ENCODE data around the gene ETV5. TPM values are rescaled to one million over a fixed set of nuclear protein-coding genes. Genes with fewer than 3 reads are reported as not detected.
"Not testable (repeated sequence)": the region's sequence is repeated elsewhere in the genome, so short reads cannot be mapped to it uniquely, and the experiment has no call there.

ETV5 gene
- total RNA-seq, 1 donor from 2014 or later, result 42.2 TPM

DNA sequence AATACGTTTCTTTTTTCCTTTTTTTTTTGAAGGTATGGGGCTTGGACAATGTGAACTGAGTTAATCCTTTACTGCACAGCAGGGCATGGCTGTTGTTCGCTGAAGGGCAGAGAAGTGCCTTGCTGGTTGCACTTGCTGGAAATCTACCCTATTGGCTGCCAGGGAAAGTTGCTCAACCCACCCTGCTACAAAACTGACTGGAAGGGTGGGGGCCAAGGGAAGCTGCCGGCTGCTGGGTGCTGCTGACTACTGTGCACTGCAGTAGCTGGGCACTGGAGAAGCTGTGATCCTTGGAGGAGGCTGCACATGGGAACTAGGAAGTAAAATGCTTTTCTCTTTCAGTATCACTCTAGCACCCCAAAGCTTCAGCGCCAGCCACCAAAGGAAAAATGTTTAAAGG, 70.5 kb downstream of the ETV5 start:
- Mint-ChIP-seq H3K36me3 (no peaks in the 10 kb centered on the region), H3K27me3 (peaks cover 3% of the 10 kb centered on the region), H3K4me3 (no peak overlapping the region), H3K9me3 (peaks cover 3% of the 10 kb centered on the region), H3K4me1 (ENCODE audit: unreplicated experiment) (no peaks in the 10 kb centered on the region), H3K27ac (no peak overlapping the region)
- no peak for DNase-seq (ENCODE audit: extremely low spot score, unreplicated experiment)
- TF ChIP-seq, protein P1, sequence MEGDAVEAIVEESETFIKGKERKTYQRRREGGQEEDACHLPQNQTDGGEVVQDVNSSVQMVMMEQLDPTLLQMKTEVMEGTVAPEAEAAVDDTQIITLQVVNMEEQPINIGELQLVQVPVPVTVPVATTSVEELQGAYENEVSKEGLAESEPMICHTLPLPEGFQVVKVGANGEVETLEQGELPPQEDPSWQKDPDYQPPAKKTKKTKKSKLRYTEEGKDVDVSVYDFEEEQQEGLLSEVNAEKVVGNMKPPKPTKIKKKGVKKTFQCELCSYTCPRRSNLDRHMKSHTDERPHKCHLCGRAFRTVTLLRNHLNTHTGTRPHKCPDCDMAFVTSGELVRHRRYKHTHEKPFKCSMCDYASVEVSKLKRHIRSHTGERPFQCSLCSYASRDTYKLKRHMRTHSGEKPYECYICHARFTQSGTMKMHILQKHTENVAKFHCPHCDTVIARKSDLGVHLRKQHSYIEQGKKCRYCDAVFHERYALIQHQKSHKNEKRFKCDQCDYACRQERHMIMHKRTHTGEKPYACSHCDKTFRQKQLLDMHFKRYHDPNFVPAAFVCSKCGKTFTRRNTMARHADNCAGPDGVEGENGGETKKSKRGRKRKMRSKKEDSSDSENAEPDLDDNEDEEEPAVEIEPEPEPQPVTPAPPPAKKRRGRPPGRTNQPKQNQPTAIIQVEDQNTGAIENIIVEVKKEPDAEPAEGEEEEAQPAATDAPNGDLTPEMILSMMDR (conservative IDR thresholded peaks at IDR 0.05), result no peak

DNA sequence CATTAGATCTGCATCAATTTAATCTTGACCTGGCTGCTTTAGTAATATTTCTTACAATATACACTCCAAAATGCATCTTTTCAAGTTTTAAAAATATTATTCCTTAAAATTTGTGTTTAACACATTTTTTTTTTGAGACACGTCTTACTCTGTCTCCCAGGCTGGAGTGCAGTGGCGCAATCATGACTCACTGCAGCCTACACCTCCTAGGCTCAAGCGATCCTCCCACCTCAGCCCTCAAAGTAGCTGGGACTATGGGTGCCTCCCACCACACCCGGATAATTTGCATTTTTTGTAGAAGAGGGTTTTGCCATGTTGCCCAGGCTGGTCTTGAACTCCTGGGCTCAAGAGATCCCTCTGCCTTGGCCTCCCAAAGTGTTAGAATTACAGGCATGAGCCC, 73.6 kb downstream of the ETV5 start:
- H3K27ac Mint-ChIP-seq, result no peak overlapping the region
- H3K27me3 Mint-ChIP-seq, result no peaks in the 10 kb centered on the region
- H3K36me3 Mint-ChIP-seq, result no peaks in the 10 kb centered on the region
- TF ChIP-seq, protein P1 (conservative IDR thresholded peaks at IDR 0.05), result no peak
- no peaks in the 10 kb centered on the region for H3K4me1 Mint-ChIP-seq (ENCODE audit: unreplicated experiment)
- DNase-seq (ENCODE audit: extremely low spot score, unreplicated experiment), result no peak
- H3K9me3 Mint-ChIP-seq, result peaks cover 10% of the 10 kb centered on the region
- H3K4me3 Mint-ChIP-seq, result no peak overlapping the region

DNA sequence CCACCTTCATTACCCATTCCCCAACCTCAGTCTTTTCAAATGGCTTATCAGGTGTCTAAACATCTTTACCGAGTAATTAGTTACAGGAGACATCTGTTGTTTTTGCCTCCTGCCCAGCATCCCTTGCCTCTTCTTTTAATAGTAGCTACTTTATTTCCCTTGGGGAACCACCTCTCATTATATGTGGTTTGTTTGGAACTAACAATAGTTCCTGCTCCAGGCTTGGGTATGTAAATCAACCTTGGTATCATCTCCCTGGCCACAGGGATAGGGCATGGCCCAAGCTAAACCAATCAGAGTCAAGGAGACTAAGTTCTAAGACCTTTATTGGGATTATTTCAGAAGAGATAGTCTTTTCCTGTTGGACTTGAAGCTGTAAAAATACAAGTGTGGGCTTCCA, 76.6 kb downstream of the ETV5 start:
- Mint-ChIP-seq H3K27ac (no peak overlapping the region), H3K9me3 (peaks cover 7% of the 10 kb centered on the region), H3K4me3 (no peak overlapping the region), H3K27me3 (peaks cover 5% of the 10 kb centered on the region), H3K4me1 (ENCODE audit: unreplicated experiment) (no peaks in the 10 kb centered on the region), H3K36me3 (no peaks in the 10 kb centered on the region)
- no peak for DNase-seq (ENCODE audit: extremely low spot score, unreplicated experiment)
- TF ChIP-seq, protein P1 (conservative IDR thresholded peaks at IDR 0.05), result no peak

DNA sequence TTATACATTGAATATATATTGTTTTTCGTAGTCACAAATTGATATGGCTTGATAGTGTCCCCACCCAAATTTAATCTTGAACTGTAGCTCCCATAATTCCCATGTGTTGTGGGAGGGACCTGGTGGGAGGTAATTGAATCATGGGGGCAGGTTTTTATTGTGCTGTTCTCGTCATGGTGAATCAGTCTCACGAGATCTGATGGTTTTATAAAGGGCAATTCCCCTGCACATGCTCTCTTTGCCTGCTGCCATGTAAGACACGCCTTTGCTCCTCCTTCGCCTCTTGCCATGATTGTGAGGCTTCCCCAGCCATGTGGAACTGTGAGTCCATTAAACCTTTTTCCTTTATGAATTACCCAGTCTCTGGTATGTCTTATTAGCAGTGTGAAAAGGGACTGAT, 82.9 kb downstream of the ETV5 start:
- not testable (repeated sequence) for DNase-seq (ENCODE audit: extremely low spot score, unreplicated experiment); H3K36me3 Mint-ChIP-seq; H3K9me3 Mint-ChIP-seq; H3K27ac Mint-ChIP-seq; H3K4me3 Mint-ChIP-seq; H3K4me1 Mint-ChIP-seq (ENCODE audit: unreplicated experiment)
- H3K27me3 Mint-ChIP-seq, result peaks cover 14% of the 10 kb centered on the region

DNA sequence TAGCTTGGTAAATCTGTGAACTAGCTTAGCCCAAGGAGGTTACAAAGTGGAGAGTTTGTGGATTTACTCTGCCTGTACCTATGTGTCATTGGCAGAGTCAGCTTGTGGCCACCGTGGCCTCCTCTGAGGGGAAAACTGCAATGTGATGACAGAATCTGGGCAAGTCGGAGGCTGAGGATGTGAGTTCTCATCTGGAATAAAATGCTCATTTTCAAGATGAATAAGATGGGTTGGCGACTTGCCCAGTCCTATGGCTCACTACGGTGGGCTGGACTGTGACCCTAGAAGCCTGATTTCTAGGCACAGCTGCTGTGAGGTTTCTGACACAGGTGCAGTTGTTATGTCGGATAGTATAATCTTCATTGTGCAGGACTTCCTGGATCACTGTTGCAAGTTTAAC, 83.7 kb downstream of the ETV5 start:
- TF ChIP-seq, protein P1 (conservative IDR thresholded peaks at IDR 0.05), result no peak
- DNase-seq (ENCODE audit: extremely low spot score, unreplicated experiment), result no peak
- Mint-ChIP-seq H3K36me3 (no peaks in the 10 kb centered on the region), H3K4me1 (ENCODE audit: unreplicated experiment) (no peaks in the 10 kb centered on the region), H3K27ac (no peak overlapping the region), H3K4me3 (no peak overlapping the region), H3K9me3 (no peaks in the 10 kb centered on the region), H3K27me3 (peaks cover 14% of the 10 kb centered on the region)

DNA sequence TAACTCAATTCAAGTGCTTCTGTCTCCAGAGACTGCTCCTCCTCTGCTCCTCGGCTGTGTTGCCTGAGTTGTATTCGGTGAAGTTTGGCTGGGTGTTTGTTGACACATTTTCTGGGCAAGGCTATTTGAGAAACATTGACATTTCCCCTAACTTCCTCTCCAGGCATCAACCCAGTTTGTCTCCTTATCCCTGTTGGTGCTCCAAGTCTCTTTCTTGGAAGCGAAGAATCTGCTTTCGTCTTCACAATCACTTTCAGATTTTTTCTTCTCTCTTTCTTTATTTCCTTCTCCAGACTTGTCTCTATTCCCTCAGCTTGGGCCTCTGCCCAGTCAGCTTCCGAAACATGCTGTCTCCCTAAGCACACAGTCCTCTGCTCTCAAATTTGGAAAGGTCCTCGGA, 84.7 kb downstream of the ETV5 start:
- H3K27me3 Mint-ChIP-seq, result peaks cover 13% of the 10 kb centered on the region
- no peaks in the 10 kb centered on the region for H3K9me3 Mint-ChIP-seq
- H3K4me1 Mint-ChIP-seq (ENCODE audit: unreplicated experiment), result no peaks in the 10 kb centered on the region
- no peak overlapping the region for H3K27ac Mint-ChIP-seq
- TF ChIP-seq, protein P1 (conservative IDR thresholded peaks at IDR 0.05), result no peak
- DNase-seq (ENCODE audit: extremely low spot score, unreplicated experiment), result no peak
- H3K4me3 Mint-ChIP-seq, result no peak overlapping the region
- no peaks in the 10 kb centered on the region for H3K36me3 Mint-ChIP-seq
